HCT116 (cell line): Measurements from ENCODE around the gene OTUD7B.

Source experiments
- ELF1 ChIP-seq: IDR thresholded peaks from 2 replicates; pipeline ENCODE4 v1.6.1; 2012; ENCODE audit warnings: low read depth, borderline replicate concordance
- TF ChIP-seq, protein P1 (sequence below): IDR thresholded peaks from 2 replicates; pipeline ENCODE4 v1.6.1; 2012
- TF ChIP-seq, protein P2 (sequence below), 3 experiments: fragments of 200-600 bp in 1 of 3; sonication (generic) in 1 of 3; IDR thresholded peaks in 2 of 3; conservative IDR thresholded peaks in 1 of 3; 2 replicates each; pipeline ENCODE4 v1.5.1; 2012 to 2017; ENCODE audit warnings: low read depth in 2 of 3, low read length in 2 of 3, antibody characterized with exemption in 1 of 3, borderline replicate concordance in 1 of 3, control low read depth in 1 of 3, mild to moderate bottlenecking in 1 of 3, mixed read lengths in 1 of 3, mixed run types in 1 of 3, moderate library complexity in 1 of 3; ENCODE audit not compliant: insufficient read depth in 1 of 3

DNA sequence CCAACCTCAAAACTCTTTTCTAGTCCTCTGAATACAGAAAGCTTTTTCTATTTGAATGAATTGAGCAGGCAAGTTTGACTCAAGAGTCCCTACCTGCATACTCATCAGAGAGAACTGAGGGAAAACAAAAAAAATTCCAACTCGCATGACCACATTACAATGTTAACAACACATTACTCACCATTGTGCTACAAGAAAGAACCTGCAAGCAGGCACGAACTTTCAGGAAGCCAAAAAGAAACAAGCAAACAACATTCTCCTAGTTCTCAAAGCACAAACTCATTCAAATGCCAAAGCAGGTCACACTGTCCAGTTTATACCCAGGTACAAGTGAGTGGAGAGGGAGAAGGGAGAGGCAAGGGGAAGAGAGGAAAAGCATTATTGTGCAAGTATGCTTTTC is 14.6 kb downstream of the OTUD7B start:
- TF ChIP-seq ELF1 = no peak
- TF ChIP-seq, protein P1, sequence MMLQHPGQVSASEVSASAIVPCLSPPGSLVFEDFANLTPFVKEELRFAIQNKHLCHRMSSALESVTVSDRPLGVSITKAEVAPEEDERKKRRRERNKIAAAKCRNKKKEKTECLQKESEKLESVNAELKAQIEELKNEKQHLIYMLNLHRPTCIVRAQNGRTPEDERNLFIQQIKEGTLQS = no peak
- TF ChIP-seq, protein P2, sequence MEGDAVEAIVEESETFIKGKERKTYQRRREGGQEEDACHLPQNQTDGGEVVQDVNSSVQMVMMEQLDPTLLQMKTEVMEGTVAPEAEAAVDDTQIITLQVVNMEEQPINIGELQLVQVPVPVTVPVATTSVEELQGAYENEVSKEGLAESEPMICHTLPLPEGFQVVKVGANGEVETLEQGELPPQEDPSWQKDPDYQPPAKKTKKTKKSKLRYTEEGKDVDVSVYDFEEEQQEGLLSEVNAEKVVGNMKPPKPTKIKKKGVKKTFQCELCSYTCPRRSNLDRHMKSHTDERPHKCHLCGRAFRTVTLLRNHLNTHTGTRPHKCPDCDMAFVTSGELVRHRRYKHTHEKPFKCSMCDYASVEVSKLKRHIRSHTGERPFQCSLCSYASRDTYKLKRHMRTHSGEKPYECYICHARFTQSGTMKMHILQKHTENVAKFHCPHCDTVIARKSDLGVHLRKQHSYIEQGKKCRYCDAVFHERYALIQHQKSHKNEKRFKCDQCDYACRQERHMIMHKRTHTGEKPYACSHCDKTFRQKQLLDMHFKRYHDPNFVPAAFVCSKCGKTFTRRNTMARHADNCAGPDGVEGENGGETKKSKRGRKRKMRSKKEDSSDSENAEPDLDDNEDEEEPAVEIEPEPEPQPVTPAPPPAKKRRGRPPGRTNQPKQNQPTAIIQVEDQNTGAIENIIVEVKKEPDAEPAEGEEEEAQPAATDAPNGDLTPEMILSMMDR (IDR thresholded peaks at IDR 0.05 in 2 of 3, conservative IDR thresholded peaks at IDR 0.05 in 1 of 3; ENCODE audit: borderline replicate concordance in 1 of 3, insufficient read depth in 1 of 3, low read depth in 2 of 3, low read length in 2 of 3) = no peak
